ENCODE data around the gene TRAF2.

TRAF2 gene

DNA sequence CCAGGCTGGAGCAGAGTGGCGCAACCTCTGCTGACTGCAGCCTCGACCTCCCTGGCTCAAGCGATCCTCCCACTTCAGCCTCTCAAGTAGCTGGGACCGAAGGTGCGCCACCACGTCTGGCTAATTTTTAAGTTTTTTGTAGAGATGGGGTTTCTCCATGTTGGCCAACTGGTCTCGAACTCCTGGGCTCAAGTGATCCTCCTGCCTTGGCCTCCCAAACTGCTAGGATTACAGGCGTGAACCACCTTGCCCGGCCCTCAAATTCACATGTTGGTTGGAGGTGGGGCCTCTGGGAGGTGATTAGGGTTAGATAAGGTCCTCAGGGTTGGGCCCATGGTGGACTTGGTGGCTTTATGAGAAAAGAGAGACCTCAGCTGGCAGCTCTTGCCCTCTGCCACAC is 75.8 kb downstream of the TRAF2 start:
- TF ChIP-seq, protein P1, sequence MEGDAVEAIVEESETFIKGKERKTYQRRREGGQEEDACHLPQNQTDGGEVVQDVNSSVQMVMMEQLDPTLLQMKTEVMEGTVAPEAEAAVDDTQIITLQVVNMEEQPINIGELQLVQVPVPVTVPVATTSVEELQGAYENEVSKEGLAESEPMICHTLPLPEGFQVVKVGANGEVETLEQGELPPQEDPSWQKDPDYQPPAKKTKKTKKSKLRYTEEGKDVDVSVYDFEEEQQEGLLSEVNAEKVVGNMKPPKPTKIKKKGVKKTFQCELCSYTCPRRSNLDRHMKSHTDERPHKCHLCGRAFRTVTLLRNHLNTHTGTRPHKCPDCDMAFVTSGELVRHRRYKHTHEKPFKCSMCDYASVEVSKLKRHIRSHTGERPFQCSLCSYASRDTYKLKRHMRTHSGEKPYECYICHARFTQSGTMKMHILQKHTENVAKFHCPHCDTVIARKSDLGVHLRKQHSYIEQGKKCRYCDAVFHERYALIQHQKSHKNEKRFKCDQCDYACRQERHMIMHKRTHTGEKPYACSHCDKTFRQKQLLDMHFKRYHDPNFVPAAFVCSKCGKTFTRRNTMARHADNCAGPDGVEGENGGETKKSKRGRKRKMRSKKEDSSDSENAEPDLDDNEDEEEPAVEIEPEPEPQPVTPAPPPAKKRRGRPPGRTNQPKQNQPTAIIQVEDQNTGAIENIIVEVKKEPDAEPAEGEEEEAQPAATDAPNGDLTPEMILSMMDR (conservative IDR thresholded peaks at IDR 0.05; ENCODE audit: control insufficient read depth, insufficient read depth, low read depth, low read length), result no peak
- no peak overlapping the region for H3K4me3 ChIP-seq (ENCODE audit: control insufficient read depth, low read depth, low read length)
- DNase-seq (ENCODE audit: low read depth), result no peak

DNA sequence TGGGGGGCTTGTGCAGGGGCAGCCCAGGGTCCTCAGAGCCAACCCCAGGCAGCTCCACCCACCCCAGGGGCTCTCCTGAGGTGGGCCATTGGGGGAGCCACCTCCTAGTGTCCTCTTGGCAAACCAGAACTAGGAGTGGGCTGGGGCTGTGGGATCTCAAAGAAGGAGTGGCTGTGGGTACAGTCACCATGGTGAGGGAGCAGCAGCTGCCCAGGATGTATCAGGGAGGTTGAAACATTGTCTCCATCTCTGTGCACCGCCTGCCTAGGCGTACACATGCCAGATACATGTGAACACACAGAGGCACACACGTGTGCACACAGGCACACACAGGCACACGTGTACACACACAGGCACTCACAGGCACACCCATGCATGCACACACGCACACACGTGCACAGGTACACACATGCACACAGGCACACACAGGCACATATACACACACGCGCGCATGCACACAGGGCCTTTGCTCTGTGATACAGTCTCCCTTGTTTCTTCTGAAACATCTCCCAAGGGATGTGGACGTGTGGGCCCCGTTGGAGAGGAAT is 76.5 kb downstream of the TRAF2 start:
- DNase-seq (ENCODE audit: low read depth), result no peak
- TF ChIP-seq, protein P1 (conservative IDR thresholded peaks at IDR 0.05; ENCODE audit: control insufficient read depth, insufficient read depth, low read depth, low read length), result no peak
- H3K4me3 ChIP-seq (ENCODE audit: control insufficient read depth, low read depth, low read length), result no peak overlapping the region

DNA sequence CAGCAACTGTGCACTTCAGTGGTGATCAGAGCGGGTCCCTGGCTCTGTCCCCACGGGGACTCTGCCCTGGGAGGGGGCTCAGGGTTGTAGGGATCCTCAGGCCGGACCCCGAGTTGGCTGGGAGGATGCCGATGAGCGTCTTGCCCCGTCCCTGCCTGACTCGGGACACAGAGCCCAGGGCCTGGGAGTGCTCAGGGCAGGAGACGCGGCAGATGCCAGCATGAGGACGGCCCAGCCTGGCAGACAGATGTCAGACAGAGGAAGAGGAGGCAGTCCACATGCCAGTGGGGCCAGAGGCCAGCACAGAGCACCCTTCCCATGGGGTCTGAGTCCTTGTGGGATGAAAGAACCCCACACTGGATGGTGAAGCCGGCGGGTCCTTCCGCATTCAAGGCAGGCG is 77.0 kb downstream of the TRAF2 start:
- TF ChIP-seq, protein P1 (conservative IDR thresholded peaks at IDR 0.05; ENCODE audit: control insufficient read depth, insufficient read depth, low read depth, low read length), result no peak
- DNase-seq (ENCODE audit: low read depth), result no peak
- no peak overlapping the region for H3K4me3 ChIP-seq (ENCODE audit: control insufficient read depth, low read depth, low read length)

DNA sequence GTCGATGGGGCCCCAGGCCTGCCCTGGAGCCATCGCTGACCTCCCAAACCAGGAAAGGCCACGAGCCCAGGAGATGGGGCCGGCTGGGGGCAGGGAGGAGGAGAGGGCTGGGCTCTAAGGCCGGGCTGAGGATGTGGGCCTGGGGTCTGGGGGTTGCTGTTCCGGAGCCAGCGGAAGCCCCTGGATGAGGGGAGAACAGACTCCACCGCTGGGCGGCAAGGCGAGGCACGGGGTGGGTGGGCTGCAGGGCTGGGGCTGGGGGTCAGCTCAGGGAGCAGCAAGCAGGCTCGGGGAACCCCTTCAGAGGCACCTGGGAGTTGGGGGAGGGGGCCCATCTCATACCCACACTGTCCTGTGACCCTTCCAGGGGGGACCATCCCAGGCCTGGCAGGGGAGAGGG is 77.4 kb downstream of the TRAF2 start:
- TF ChIP-seq, protein P1 (conservative IDR thresholded peaks at IDR 0.05; ENCODE audit: control insufficient read depth, insufficient read depth, low read depth, low read length), result no peak
- no peak overlapping the region for H3K4me3 ChIP-seq (ENCODE audit: control insufficient read depth, low read depth, low read length)
- no peak for DNase-seq (ENCODE audit: low read depth)

- TF ChIP-seq, protein P1 (conservative IDR thresholded peaks at IDR 0.05; ENCODE audit: control insufficient read depth, insufficient read depth, low read depth, low read length), result no peak
Observed at GRCh38 chr9:136964171-136964689, 77.9 kb downstream of the TRAF2 start.

GRCh38 chr9:136964833-136965422 is 78.6 kb downstream of the TRAF2 start:
- TF ChIP-seq, protein P1 (conservative IDR thresholded peaks at IDR 0.05; ENCODE audit: control insufficient read depth, insufficient read depth, low read depth, low read length), result no peak
- no peak for DNase-seq (ENCODE audit: low read depth)
- H3K4me3 ChIP-seq (ENCODE audit: control insufficient read depth, low read depth, low read length), result no peak overlapping the region

More at GRCh38 chr9:136964171-136964689, 77.9 kb downstream of the TRAF2 start:
- H3K4me3 ChIP-seq (ENCODE audit: control insufficient read depth, low read depth, low read length), result no peak overlapping the region
- no peak for DNase-seq (ENCODE audit: low read depth)

Data from fibroblast of mammary gland (primary cell).